ENCODE results near the gene PTPRN2. TPM values are rescaled to one million over a fixed set of nuclear protein-coding genes. Genes with fewer than 3 reads are reported as not detected.
"Not testable (repeated sequence)": the region's sequence is repeated elsewhere in the genome, so short reads cannot be mapped to it uniquely, and the experiment has no call there.

PTPRN2 gene
- total RNA-seq, 3 donors from 2014 or later: 0.43 to 0.66 (median 0.63) TPM

DNA sequence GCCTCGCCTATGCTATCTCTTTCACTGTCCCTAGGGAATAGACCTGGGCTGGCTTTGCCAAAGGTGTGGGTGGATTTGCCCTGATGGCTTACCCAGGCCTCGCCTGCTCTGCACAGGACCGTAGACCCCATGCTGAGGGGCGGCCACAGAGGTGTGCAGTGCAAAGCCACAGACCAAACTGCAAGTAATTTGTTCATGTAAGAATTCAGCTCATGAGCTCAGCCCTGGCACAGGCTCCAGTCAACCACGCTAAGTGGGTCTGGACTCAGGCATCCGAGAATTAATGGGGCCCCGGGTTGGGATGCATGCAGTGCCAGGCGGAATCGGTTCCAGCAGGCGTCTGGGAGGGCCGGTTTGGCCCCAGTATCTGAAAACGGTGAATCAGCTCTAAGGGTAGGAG, 805.6 kb downstream of the PTPRN2 start:
- ATAC-seq: no peak
- peaks cover 20% of the 10 kb centered on the region for H3K27me3 Mint-ChIP-seq (ENCODE audit: low read depth)
- H3K4me1 Mint-ChIP-seq (ENCODE audit: low read depth): no peaks in the 10 kb centered on the region
- no peak for DNase-seq
- no peak overlapping the region for H3K4me3 Mint-ChIP-seq
- H3K9me3 Mint-ChIP-seq: no peaks in the 10 kb centered on the region
- no peaks in the 10 kb centered on the region for H3K36me3 Mint-ChIP-seq (ENCODE audit: insufficient read depth)

DNA sequence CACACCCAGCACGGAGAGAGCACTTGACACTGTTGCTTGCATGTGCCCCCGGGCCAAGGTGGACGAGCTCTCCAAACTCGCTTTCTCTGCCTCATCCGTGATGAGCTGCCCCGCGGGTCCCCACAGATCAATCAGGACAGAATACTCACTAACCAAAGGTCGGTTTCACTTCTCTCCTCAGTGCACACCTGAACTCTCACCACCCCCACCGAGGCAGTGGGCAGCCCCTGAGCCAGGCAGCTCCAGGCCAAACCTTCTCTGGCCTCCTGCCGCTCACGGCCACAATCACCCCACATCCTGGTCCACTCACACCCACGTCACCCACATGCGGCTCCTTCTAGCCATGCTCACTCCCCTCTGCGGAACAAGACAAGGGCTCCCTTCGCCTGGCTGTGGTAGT, 806.9 kb downstream of the PTPRN2 start:
- H3K4me1 Mint-ChIP-seq (ENCODE audit: low read depth): no peaks in the 10 kb centered on the region
- no peak for DNase-seq

DNA sequence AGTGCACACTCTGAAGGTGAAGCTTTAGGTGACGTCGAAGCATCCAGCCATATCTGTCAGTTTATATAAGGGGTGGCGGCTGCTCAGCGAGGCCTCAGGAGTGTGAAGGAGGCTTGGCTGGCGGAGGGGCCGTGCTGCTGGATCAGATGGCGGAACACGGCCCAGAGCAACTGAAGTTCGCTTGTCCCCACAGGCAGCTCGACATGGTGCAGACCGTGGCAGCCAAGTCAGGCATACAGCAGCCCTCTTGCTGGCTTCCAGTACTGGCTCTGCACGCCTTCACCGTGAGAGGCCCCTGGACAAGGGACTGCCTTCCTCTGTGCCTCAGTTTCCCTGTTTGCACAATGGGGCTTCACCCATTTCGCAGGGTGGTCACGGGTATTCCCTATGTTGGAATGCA, 807.3 kb downstream of the PTPRN2 start:
- ATAC-seq: no peak
- no peaks in the 10 kb centered on the region for H3K36me3 Mint-ChIP-seq (ENCODE audit: insufficient read depth)

More for the DNA sequence above, 806.9 kb downstream of the PTPRN2 start:
- H3K27me3 Mint-ChIP-seq (ENCODE audit: low read depth): peaks cover 22% of the 10 kb centered on the region
- no peak for ATAC-seq
- H3K36me3 Mint-ChIP-seq (ENCODE audit: insufficient read depth): no peaks in the 10 kb centered on the region
- no peak overlapping the region for H3K4me3 Mint-ChIP-seq
- no peaks in the 10 kb centered on the region for H3K9me3 Mint-ChIP-seq

DNA sequence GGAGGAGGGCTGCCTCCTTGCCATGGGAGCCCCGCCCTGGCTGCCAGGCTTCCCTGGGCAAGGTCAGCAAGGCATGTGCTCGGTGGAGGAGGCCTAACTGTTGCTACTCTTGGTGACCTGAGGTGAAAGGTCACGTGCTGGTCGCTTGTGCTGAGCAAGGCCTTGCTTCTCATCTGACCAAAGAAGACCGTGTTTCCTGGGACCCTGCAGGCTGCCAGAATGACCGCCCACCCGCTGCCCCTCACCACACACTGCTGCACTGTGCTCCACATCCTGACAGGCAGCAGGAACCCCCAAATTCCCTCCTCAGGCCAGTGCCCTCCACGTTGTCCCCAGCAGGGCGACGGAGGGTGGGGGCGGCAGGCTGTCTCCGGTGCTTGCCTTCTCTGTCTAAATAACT, 808.4 kb downstream of the PTPRN2 start:
- H3K4me1 Mint-ChIP-seq (ENCODE audit: low read depth): no peaks in the 10 kb centered on the region
- DNase-seq: no peak
- no peak for ATAC-seq
- H3K4me3 Mint-ChIP-seq: no peak overlapping the region
- no peaks in the 10 kb centered on the region for H3K36me3 Mint-ChIP-seq (ENCODE audit: insufficient read depth)
- H3K9me3 Mint-ChIP-seq: no peaks in the 10 kb centered on the region
- peaks cover 22% of the 10 kb centered on the region for H3K27me3 Mint-ChIP-seq (ENCODE audit: low read depth)

More for the DNA sequence above, 807.3 kb downstream of the PTPRN2 start:
- Mint-ChIP-seq H3K4me1 (ENCODE audit: low read depth) (no peaks in the 10 kb centered on the region), H3K4me3 (no peak overlapping the region), H3K27me3 (ENCODE audit: low read depth) (peaks cover 22% of the 10 kb centered on the region), H3K9me3 (no peaks in the 10 kb centered on the region)
- no peak for DNase-seq

DNA sequence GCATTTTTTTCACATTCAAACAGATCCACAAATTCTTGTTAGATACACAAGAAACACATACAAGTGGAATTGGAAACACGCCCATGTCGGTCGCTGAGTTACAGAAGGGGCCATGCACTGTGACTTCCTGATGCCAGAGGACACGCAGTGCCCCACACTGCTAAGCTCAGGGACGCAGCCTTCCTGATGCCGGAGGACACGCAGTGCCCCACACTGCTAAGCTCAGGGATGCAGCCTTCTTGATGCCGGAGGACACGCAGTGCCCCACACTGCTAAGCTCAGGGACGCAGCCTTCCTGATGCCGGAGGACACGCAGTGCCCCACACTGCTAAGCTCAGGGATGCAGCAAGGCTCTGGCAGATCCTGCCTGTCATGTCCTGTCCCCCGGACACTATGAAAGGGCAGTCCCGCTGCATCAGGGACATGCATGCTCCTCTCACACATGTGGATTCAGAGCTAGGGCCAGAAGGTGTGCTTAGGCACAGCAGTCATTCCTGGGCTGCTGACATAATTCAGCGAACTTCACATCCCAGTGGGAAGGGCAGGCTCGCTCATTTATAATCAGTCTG, 810.3 kb downstream of the PTPRN2 start:
- not testable (repeated sequence) for H3K36me3 Mint-ChIP-seq (ENCODE audit: insufficient read depth); ATAC-seq; DNase-seq; H3K4me1 Mint-ChIP-seq (ENCODE audit: low read depth); H3K9me3 Mint-ChIP-seq; H3K4me3 Mint-ChIP-seq
- H3K27me3 Mint-ChIP-seq (ENCODE audit: low read depth): peaks cover 17% of the 10 kb centered on the region

DNA sequence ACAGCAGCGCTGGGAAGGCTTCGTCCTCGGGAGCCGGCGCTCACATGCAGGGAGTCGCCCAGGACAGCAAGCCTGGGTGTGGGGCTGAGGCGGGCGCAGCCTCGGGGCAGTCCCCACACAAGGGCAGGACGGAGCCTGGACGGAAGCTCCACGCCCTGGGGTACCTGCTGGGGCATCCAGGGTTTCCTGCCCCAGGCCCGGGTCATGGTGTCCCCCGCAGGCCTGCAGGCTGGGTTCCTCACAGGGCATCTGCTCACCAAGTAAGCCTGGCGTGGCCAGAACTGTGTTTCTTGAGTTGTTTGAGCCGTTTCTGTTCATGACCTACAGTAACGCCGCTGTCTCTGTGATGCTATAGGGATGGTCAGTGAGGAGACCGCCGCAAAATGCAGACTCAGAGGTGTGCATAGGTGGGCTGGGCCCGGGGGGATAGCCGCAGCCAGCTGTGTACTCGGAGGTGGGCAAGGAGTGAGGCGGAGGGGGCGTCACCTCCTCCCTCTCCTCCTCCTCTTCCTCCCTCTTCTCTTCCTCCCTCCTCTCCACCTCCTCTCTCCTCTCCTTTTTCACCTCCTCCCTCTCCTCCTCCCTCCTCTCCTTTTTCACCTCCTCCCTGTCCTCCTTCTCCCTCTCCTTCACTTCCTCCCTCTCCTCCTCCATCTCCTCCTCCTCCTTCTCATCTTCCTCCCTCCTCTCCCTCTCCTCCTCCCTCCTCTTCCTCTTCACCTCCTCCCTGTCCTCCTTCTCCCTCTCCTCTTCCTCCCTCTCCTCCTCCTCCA, 811.9 kb downstream of the PTPRN2 start:
- peaks cover 7% of the 10 kb centered on the region for H3K9me3 Mint-ChIP-seq

DNA sequence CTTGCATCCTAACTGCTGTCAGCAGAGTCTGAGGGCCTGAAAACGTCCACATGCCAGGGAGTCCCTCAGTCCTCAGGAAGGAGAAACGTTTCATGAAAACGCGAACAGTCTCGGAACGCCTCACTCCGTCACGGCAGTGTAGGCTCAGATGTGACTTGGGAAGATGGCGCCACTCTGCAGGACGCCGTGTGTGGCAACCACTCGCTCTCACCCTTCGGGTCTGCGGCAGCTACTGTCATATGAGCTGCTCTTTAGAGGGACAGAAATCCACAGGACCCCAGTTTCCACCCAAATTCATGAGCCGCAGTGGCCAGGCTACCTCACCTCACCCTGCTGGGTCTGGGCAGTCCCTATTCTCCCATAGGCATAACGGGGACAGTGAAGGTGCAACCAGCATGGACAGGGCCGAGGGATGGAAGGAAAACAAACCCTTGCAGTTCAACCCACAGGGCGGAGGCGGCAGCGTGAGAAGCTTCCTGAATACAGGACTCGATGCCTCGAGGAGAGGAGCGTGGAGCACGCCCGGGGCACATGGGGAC, 812.5 kb downstream of the PTPRN2 start:
- Mint-ChIP-seq H3K9me3 (peaks cover 7% of the 10 kb centered on the region), H3K4me3 (no peak overlapping the region), H3K27me3 (ENCODE audit: low read depth) (peaks cover 14% of the 10 kb centered on the region), H3K36me3 (ENCODE audit: insufficient read depth) (no peaks in the 10 kb centered on the region), H3K4me1 (ENCODE audit: low read depth) (no peaks in the 10 kb centered on the region)
- DNase-seq: no peak
- ATAC-seq: no peak

More for the DNA sequence above, 811.9 kb downstream of the PTPRN2 start:
- Mint-ChIP-seq H3K4me1 (ENCODE audit: low read depth) (no peaks in the 10 kb centered on the region), H3K4me3 (no peak overlapping the region), H3K36me3 (ENCODE audit: insufficient read depth) (no peaks in the 10 kb centered on the region), H3K27me3 (ENCODE audit: low read depth) (peaks cover 14% of the 10 kb centered on the region)
- ATAC-seq (no peak), DNase-seq (no peak)

DNA sequence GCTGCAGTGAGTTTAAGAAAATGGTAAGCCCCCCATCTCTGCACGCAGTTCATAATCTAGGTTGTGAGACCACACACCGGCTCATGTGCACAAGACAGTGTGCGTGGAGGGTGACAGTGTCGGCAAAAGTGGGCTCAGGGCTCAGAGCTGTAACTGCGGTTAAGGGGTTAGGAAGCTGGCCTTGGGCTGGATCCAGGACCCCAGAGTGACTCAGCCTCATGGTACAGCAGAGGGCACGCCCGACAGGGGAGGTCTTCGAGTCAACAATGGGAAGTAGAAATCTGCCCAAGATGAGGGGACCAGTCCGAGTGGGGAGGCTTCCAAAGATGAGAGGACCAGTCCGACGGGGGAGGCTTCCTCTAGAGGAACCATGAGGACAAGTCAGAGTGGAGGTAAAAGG, 813.1 kb downstream of the PTPRN2 start:
- Mint-ChIP-seq H3K4me3 (no peak overlapping the region), H3K4me1 (ENCODE audit: low read depth) (no peaks in the 10 kb centered on the region), H3K36me3 (ENCODE audit: insufficient read depth) (no peaks in the 10 kb centered on the region), H3K9me3 (peaks cover 7% of the 10 kb centered on the region), H3K27me3 (ENCODE audit: low read depth) (peaks cover 17% of the 10 kb centered on the region)
- DNase-seq (no peak), ATAC-seq (no peak)

DNA sequence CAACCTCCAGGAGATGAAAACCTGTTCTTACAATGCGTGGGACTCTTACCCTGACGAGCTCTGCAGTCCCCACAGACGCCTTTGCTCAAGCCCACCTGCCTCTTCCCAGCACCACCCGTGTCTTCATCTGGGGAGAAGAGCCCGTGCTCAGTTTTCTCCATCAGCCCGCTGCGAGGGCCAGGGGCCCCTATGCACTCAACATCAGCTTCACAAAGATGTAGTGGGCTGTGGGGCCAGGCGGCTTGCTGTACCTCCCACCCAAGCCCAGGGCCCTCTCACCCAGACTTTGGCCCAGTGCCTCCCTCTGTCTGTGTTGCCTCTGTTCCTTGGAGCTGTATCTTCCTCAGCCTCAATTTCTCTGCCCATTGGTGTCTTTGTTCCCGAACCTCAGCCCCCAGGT, 814.3 kb downstream of the PTPRN2 start:
- no peak for DNase-seq
- H3K9me3 Mint-ChIP-seq: peaks cover 7% of the 10 kb centered on the region
- no peak overlapping the region for H3K4me3 Mint-ChIP-seq
- H3K27me3 Mint-ChIP-seq (ENCODE audit: low read depth): peaks cover 25% of the 10 kb centered on the region
- no peaks in the 10 kb centered on the region for H3K36me3 Mint-ChIP-seq (ENCODE audit: insufficient read depth)
- ATAC-seq: no peak
- H3K4me1 Mint-ChIP-seq (ENCODE audit: low read depth): no peaks in the 10 kb centered on the region

DNA sequence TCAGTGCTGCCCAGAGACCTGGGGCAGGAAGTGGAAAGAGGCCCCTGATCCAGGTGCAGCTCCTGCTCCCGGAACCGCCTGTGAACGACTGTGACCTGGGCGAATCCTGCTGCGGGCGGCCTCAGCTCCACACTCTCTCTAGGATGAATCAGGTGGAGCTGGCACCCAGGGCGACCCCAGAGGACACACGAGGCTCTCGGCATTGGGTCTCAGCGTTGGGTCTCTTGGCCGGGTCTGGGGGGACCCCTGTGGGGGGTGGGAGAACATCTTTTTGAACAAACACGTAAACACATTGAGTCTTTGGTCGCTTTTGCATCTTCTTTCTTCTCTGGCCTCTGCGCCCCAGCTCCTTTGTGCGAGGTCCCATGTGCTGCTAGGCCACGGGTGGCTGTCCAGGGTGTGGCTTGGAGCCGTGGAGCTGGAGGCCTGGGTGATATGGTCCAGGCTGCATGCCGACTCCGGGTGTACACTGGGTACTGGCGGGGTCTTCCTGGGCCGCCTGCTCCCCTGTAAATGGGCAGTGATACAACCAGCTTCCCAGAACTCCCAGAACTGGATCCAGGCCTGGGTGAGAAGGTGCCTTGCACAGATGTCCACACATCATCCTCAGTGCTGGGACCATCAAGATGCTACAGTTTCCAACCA, 815.0 kb downstream of the PTPRN2 start:
- peaks cover 26% of the 10 kb centered on the region for H3K27me3 Mint-ChIP-seq (ENCODE audit: low read depth)
- ATAC-seq (no peak), DNase-seq (no peak)
- no peaks in the 10 kb centered on the region for H3K4me1 Mint-ChIP-seq (ENCODE audit: low read depth)
- H3K9me3 Mint-ChIP-seq: peaks cover 7% of the 10 kb centered on the region
- no peaks in the 10 kb centered on the region for H3K36me3 Mint-ChIP-seq (ENCODE audit: insufficient read depth)
- no peak overlapping the region for H3K4me3 Mint-ChIP-seq

DNA sequence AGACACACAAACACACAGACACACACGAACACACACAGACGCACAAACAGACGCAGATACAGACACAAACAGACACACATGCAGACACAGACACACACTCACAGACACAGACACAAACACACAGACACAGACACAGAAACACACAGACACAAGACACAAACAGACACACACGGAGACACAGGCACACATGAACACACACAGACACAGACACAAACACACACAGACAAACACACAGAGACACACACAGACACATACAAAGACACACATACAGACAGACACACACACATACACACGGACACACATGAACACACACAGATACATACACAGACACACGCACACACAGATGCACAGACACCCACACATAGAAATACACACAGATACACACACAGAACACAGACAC, 815.9 kb downstream of the PTPRN2 start:
- no peaks in the 10 kb centered on the region for H3K4me1 Mint-ChIP-seq (ENCODE audit: low read depth)
- no peak for DNase-seq
- ATAC-seq: no peak
- H3K9me3 Mint-ChIP-seq: peaks cover 7% of the 10 kb centered on the region
- H3K27me3 Mint-ChIP-seq (ENCODE audit: low read depth): peaks cover 20% of the 10 kb centered on the region
- H3K4me3 Mint-ChIP-seq: no peak overlapping the region
- H3K36me3 Mint-ChIP-seq (ENCODE audit: insufficient read depth): no peaks in the 10 kb centered on the region

DNA sequence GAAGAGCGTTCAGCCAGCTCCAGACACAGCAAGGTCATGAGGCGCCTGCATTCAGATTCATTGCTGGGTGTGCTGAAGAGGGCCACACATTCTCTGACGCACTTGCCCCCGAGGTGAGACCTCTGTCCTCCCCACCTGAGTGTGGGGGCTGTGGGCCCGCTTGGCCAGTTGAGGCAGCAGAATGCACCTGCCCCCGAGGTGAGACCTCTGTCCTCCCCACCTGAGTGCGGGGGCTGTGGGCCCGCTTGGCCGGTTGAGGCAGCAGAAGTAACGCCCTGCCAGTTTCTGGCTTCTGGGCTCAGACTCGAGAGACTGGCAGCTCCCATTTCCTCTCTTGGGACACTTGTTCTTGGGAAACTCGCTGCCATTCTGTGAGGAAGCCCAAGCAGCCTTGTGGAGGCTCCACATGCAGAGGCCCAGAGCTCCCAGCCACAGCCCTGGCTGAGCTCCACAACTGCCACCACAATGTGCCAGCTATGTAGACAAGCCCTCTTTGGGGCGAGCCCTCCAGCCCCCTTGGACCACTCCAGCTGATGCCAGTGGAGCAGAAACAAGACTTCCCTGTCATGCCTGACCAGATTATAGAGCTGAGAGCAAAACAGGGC, 816.8 kb downstream of the PTPRN2 start:
- no peak overlapping the region for H3K4me3 Mint-ChIP-seq
- ATAC-seq: no peak
- peaks cover 7% of the 10 kb centered on the region for H3K9me3 Mint-ChIP-seq
- no peaks in the 10 kb centered on the region for H3K36me3 Mint-ChIP-seq (ENCODE audit: insufficient read depth)
- H3K4me1 Mint-ChIP-seq (ENCODE audit: low read depth): no peaks in the 10 kb centered on the region
- DNase-seq: no peak
- H3K27me3 Mint-ChIP-seq (ENCODE audit: low read depth): peaks cover 20% of the 10 kb centered on the region

DNA sequence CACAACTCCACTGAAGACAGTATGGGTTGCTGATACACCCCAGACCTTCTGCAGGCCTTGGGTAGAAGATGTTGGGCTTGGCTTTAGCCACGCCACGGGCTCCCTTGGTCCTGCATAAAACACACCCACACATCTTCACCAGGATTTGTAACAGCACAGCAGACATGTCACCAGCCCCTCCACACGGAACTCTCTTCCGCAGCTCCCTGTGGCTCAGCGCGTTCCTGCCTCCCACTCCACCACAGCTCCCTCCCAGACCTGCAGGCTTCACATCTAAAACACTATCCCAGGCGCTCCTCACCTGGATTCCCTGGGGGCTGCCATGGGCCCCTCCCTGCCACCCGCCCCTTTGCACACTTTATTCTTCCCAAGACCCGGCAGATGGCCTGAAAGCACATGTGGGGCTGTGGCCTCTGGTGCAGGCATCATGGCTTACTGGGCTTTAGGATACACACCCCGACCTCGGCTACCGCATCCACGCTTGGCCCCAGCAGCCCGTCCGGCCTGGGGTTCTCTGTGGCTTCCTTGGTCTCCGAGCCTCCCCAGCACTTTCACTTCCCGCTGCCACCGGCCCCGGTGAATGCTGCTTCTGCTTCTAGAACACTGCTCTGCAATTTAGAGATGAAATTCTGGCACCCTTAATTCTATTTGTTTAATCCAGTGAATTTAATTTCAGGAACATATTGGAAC, 818.0 kb downstream of the PTPRN2 start:
- Mint-ChIP-seq H3K36me3 (ENCODE audit: insufficient read depth) (no peaks in the 10 kb centered on the region), H3K4me3 (no peak overlapping the region), H3K4me1 (ENCODE audit: low read depth) (no peaks in the 10 kb centered on the region), H3K27me3 (ENCODE audit: low read depth) (peaks cover 20% of the 10 kb centered on the region), H3K9me3 (peaks cover 7% of the 10 kb centered on the region)
- DNase-seq: no peak
- no peak for ATAC-seq

DNA sequence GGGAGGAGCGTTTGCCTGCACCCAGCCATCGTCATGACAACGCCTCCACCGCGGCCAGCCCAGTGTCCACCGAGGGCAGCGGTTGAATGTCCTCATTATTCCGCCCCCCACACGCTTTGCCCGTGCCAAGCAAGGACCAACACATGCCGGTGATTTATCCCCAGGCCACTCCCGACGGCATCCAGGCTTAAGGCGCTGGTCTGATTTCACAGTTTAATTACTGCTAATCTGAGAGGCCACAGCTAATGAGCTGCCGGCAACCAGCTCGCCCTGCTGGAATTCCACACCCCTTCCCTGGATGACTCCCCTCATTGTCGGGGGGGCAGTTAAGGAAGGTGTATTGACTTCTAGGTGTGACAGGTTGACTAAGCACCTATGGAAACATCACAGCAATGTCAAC, 818.5 kb downstream of the PTPRN2 start:
- H3K9me3 Mint-ChIP-seq: peaks cover 7% of the 10 kb centered on the region
- no peak overlapping the region for H3K4me3 Mint-ChIP-seq
- DNase-seq (no peak), ATAC-seq (no peak)
- H3K4me1 Mint-ChIP-seq (ENCODE audit: low read depth): no peaks in the 10 kb centered on the region
- H3K27me3 Mint-ChIP-seq (ENCODE audit: low read depth): peaks cover 20% of the 10 kb centered on the region
- H3K36me3 Mint-ChIP-seq (ENCODE audit: insufficient read depth): no peaks in the 10 kb centered on the region

Data from activated T-cell treated with anti-CD3 and anti-CD28 coated beads, Interleukin-2, amount 50 U/mL, for 4 hours (primary cell).